Right kidney (tissue), 9 donors: ENCODE measurements around the gene CBR3.
A peak's percentile ranks its signal among the peaks of the same experiment; 100 is the strongest.
"Not testable (repeated sequence)": the region's sequence is repeated elsewhere in the genome, so short reads cannot be mapped to it uniquely, and the experiment has no call there.

Experiments used
- DNase-seq: peaks from one replicate; pipeline ENCODE4 v3.0.0-alpha.2; 2016
- long read RNA-seq, 8 donors: transcript quantifications; one replicate each; lab custom pipeline, GENCODE V29; 2026

Gene CBR3
- long read RNA-seq, donor 1, partial matches to known transcripts, result 0 of 2 reads
- long read RNA-seq, donor 1, other reads (novel, unspliced or antisense), result 0 of 2 reads
- long read RNA-seq, donor 2, partial matches to known transcripts, result 0 of 1 reads
- long read RNA-seq, donor 2, other reads (novel, unspliced or antisense), result 0 of 1 reads
- long read RNA-seq, donor 3, partial matches to known transcripts, result 0 of 1 reads
- long read RNA-seq, donor 3, other reads (novel, unspliced or antisense), result 0 of 1 reads
- long read RNA-seq, donor 4, result 0 reads
- long read RNA-seq, donor 5, partial matches to known transcripts, result 0 of 1 reads
- long read RNA-seq, donor 5, other reads (novel, unspliced or antisense), result 0 of 1 reads
- long read RNA-seq, donor 6, result 0 reads
- long read RNA-seq, donor 7, result 0 reads
- long read RNA-seq, donor 8, partial matches to known transcripts, result 0 of 1 reads
- long read RNA-seq, donor 8, other reads (novel, unspliced or antisense), result 0 of 1 reads

GRCh38 chr21:36134803-36135390 lies at the start of gene CBR3:
Gene CBR3, plus strand, starts transcription at chr21:36135079. Its CDS starts 114 bp downstream, at chr21:36135193.
- DNase-seq, result no peak

GRCh38 chr21:36087362-36088138 lies 47.3 kb upstream of the CBR3 start:
- no peak for DNase-seq

- no peak for DNase-seq
Observed at GRCh38 chr21:36089946-36090345, 44.9 kb upstream of the CBR3 start.

GRCh38 chr21:36092681-36093080 lies 42.2 kb upstream of the CBR3 start:
- DNase-seq, result no peak

GRCh38 chr21:36093512-36093911 lies 41.4 kb upstream of the CBR3 start:
- no peak for DNase-seq

GRCh38 chr21:36096398-36097290 lies 38.2 kb upstream of the CBR3 start:
- no peak for DNase-seq

- peak; percentile 28 for DNase-seq
Observed at GRCh38 chr21:36097427-36098181, 37.3 kb upstream of the CBR3 start.

GRCh38 chr21:36098182-36098532 lies 36.7 kb upstream of the CBR3 start:
- DNase-seq, result peak; percentile 27

- DNase-seq, result no peak
Observed at GRCh38 chr21:36099000-36099399, 35.9 kb upstream of the CBR3 start.

- DNase-seq, result not testable (repeated sequence)
Observed at GRCh38 chr21:36099695-36100211, 35.1 kb upstream of the CBR3 start.

GRCh38 chr21:36100971-36101641 lies 33.8 kb upstream of the CBR3 start:
- DNase-seq, result no peak

GRCh38 chr21:36103434-36103833 lies 31.4 kb upstream of the CBR3 start:
- no peak for DNase-seq

- peak; percentile 75 for DNase-seq
Observed at GRCh38 chr21:36104317-36105300, 30.3 kb upstream of the CBR3 start.

GRCh38 chr21:36105327-36105842 lies 29.5 kb upstream of the CBR3 start:
- DNase-seq, result no peak

- DNase-seq, result no peak
Observed at GRCh38 chr21:36109868-36110267, 25.0 kb upstream of the CBR3 start.

GRCh38 chr21:36111238-36111637 lies 23.6 kb upstream of the CBR3 start:
- no peak for DNase-seq

- DNase-seq, result no peak
Observed at GRCh38 chr21:36113647-36114428, 21.0 kb upstream of the CBR3 start.

GRCh38 chr21:36115138-36115730 lies 19.6 kb upstream of the CBR3 start:
- no peak for DNase-seq
